ENCODE measurements around the gene DNAJC22.

DNA sequence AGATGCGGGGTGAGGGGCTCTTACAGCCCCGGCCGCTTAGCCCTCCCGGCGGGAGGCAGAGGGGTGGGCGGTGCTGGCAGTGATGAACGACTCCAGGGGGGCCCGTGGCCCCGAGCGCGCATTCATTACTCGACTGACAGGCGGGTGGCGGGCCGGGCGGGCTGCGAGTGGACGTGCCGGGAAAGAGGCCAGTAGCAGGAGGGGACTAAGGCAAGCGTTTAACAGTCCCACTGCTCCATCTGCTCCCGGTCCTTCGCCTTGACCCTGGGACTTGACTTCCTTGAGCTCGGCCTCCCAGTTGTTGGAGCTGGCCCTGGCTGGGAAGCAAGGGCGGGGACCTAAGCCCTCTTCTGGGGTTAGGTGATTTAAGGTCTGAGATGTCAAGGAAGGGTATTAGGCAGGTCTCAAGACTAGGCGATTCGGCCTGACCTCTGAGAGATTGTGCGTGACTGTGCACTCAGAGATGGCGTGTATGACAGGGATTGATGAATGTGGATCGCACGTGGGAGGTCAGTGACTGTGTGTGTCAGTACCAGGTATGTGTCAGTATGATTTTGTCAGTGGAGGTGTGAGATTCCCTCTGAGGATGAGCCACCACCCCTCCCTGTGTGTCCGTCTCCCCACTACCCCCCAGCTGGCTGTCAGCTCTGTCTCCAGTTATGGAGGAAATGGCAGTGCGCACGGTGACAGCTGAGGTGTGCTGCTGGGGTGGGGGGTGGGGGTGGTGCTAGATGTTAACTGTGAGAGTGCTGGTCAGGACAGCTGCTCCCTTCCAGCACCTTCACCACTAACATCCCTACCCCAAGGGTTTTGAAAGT, 3.6 kb upstream of the DNAJC22 start:
- TF ChIP-seq POLR2AphosphoS5 (IDR thresholded peaks at IDR 0.05; ENCODE audit: borderline replicate concordance, low read depth, low read length) (no peak), EZH2 (IDR thresholded peaks at IDR 0.05) (no peak), FOXP2 (optimal IDR thresholded peaks at IDR 0.05; ENCODE audit: control extremely low read depth, extremely low read length, insufficient read depth) (no peak)

Measured in SK-N-MC (cell line).